NCI-H128 (cell line): ENCODE measurements around the gene OSGEPL1.
"Not testable (repeated sequence)": the region's sequence is repeated elsewhere in the genome, so short reads cannot be mapped to it uniquely, and the experiment has no call there.

ENCODE experiments used
- DNase-seq: peaks from one replicate; lab custom pipeline; 2025; ENCODE audit not compliant: unreplicated experiment; lab: John Stamatoyannopoulos, UW

OSGEPL1 gene

DNA sequence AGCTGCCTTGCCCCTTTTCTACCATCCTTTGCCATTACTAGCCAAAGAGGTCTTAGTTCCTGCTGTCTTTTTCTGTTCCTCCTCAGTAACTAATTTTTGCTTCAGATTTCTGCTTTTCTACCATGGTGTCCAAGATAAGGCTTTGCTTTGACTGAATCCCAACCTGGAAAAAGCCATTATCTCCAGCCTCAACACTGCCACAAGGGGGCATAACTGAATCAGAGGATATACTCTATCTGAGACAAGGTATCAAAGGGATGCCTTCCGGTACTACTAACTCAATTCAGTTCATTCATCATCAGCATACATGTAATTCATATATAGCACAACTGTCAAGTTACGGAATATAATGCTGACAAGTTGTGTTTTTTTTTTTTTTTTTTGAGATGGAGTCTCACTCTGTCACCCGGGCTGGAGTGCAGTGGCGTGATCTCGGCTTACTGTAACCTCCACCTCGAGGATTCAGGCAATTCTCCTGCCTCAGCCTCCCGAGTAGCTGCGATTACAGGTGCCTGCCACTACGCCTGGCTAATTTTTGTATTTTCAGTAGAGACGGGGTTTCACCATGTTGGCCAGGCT lies 11.4 kb downstream of the OSGEPL1 start:
- DNase-seq = no peak

DNA sequence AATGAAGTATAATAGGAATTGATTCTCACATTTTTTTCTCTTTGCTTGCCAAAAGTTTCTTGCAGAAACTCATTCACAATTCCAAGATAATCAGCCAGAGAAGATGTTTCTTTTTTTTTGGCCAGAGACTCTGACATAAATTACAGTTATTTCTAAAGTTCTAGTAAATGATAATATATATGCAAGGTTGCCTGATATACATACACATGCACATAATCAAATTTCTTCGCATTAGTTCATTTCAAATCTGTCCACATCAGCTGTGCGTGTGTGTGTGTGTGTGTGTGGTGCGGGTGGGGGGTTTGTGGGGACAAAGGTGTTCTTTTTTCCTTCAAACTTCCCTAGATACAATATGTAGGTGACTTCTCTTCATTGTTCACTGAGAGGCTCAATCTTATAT lies 33.2 kb downstream of the OSGEPL1 start:
- DNase-seq = no peak

DNA sequence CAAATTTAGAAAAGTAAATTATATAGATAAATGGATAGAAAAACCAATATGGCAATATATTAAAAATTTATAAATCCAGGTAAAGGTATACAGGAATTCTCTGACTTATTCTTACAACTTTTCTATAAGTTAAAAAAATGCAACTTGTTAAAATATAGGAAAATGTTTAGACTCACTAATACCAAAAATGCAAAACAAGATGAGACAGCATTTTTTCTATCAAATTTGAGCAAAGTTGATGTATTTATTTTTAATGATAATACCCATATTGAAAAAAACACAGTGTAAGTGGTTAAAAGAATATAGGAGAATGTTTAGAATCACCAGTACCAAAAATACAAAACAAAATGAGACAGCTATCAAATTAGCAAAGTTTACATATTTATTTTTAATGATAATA lies 35.7 kb downstream of the OSGEPL1 start:
- DNase-seq = no peak

DNA sequence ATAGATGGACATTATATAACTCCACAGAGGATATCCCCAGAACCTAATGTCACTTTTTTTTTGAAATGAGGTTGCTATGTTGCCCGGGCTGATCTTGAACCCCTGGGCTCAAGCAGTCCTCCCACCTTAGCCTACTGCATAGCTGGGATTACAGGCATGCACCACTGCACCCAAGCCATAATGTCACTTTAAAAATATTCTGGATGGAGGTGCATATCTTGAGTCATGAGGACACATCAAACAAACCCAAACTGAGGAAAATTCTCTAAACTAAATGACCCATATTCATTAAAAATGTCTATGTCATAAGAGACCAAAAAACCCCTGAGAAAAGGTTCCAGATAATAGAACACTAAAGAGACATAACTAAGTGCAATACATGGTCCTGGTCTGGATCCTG lies 36.3 kb downstream of the OSGEPL1 start:
- DNase-seq = no peak

DNA sequence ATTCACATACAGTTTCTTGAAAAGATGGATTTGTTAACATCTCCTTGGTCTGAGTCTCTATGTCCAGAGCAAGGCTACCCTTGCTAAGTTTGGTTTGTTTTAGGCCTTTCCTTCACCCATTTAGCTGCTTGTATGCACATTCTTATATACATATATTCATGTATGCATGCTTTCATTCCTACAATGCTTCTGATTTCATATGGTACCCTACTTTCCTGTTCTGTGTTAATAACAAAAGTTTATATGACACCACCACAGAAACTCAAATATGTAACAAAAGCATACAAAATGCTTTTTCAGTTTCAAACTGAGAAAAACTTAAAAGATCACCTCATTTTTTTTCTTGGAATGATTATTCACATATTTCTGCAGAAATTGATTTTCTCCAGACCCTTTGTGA lies 39.4 kb downstream of the OSGEPL1 start:
- DNase-seq = no peak

DNA sequence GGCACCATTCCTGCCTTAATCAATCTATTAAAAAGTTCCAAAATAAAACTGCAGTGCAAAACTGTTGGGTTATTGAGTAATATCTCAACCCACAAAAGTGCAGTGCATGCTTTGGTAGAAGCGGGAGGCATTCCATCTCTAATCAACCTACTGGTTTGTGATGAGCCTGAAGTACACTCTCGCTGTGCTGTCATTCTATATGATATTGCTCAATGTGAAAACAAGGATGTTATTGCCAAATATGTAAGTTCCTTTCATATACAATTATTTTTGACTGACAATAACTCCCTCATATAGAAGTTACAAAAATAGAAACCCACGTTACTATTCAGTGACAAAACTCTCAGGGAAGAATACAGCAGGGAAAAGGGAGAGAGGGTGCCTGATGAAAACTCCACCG lies 43.0 kb downstream of the OSGEPL1 start:
- DNase-seq = no peak

DNA sequence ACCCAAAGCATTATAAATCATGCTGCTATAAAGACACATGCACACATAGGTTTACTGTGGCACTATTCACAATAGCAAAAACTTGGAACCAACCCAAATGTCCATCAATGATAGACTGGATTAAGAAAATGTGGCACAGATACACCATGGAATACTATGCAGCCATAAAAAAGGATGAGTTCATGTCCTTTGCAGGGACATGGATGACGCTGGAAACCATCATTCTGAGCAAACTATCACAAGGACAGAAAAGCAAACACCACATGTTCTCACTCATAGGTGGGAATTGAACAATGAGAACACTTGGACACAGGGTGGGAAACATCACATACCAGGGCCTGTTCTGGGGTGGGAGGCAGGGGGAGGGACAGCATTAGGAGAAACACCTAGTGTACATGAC lies 45.0 kb downstream of the OSGEPL1 start:
- DNase-seq = not testable (repeated sequence)

DNA sequence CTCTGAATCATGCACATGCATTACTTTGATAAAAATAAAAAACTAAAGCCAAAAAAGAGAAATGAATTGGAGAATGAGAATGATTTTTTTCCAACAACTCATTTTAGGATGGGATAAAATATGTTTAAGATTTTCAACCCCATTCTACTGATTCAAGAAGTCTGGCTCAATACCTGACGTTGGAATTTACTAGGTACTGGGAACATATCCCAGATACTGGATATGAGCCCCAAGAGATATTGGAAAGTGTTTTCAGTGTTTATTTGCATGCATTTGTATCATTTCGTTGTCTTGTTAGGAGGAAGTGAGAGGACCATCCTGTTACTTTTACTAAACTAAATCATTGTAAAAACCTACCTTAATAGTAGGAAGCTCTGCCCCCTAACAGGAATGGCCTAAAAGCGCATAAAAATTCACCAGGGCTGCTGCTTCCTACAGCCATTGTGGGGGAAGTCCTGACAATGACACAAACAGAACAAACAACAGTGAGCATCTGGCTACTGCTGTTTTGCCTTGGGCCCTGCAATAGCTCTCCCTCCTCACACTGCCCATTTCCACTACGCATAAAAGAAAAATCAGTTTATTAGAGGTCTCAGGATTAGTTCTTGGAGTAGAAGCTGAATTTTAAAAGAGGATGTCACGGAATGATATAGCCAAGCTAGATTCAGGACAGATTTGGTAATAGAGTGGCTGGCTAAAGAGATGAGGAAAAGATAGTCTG lies 52.9 kb downstream of the OSGEPL1 start:
- DNase-seq = no peak

DNA sequence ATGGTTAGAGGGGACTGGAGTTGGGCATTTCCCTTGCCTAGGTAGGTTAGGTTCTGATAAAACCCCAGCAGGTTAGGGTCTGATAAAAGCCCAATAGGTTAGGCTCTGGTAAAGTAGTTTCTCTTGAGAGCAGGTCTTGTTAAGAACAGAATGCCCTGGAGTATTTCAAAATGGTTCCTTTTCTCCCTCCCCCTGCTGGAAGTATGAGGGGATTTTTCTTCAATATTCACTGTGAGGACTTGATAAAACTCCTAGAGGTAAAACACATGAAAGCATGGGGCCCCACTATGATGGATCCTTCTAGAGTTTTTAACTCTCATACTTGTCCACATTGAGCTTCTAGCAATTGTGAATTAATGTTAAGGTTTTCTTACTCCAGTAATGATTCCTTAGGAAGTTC lies 60.5 kb downstream of the OSGEPL1 start:
- no peak for DNase-seq

DNA sequence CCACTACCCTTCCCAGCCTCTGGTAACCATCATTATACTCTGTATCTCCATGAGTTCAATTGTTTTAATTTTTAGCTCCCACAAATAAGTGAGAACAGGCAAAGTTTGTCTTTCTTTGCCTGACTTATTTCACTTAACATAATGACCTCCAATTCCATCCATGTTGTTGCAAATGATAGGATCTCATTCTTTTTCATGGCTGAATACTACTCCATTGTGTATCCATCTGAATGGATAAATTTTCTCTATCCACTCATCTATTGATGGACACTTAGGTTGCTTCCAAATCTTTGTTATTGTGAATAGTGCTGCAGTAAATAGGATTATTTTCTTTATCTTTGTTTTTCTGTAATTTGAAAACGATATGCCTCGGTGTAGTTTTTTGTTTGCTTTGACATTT lies 61.9 kb downstream of the OSGEPL1 start:
- no peak for DNase-seq

DNA sequence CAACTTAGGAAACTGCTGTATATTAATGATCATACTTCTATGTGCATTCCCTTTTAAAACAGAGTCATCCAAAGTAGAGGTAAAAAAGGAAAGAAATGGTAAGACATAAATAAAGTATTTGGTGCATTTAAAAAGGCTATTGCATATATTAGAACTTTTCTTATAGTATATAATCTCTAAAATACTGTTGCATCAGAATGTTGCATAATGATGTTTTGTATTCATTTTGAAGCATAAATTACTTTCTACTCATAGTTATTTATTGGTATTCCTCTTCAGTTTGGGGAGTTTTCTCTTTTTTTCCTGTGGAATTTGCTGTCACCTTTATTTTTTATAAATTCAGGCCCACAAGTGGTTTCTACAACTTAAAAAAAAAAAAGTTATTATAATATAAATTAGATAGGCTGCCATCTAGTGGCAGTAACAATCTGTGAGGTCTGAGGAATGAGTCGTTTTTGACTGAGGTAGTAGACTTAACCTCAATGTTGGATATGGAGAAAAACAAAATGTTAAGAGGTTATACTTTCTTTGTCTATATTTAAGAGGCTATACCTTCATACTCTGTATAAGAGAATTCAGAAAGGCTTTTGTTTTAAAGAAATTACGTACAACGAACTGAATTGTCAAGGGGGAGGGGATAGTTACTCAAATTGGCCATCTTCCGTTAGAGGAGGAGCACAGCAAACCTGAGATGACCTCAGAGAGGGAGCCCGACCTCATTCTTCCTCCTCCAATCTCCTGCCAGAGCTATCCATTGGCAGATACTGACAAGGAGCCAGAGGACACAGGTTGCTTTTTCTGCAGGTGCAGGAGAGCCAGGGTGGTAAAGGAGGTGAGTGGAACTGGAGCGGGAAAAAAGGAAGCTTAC lies 64.3 kb downstream of the OSGEPL1 start:
- DNase-seq = no peak
